ENCODE measurements around the gene SMO. TPM values are rescaled to one million over a fixed set of nuclear protein-coding genes. Genes with fewer than 3 reads are reported as not detected.
A peak's percentile ranks its signal among the peaks of the same experiment; 100 is the strongest.

SMO gene
- total and polyA plus RNA-seq, 9 of the 15 experiments (the other 6 are each of a cell fraction or from before 2014, with no cell fraction given), result 0.05 to 0.13 (median 0.10) TPM; not detected in 5

DNA sequence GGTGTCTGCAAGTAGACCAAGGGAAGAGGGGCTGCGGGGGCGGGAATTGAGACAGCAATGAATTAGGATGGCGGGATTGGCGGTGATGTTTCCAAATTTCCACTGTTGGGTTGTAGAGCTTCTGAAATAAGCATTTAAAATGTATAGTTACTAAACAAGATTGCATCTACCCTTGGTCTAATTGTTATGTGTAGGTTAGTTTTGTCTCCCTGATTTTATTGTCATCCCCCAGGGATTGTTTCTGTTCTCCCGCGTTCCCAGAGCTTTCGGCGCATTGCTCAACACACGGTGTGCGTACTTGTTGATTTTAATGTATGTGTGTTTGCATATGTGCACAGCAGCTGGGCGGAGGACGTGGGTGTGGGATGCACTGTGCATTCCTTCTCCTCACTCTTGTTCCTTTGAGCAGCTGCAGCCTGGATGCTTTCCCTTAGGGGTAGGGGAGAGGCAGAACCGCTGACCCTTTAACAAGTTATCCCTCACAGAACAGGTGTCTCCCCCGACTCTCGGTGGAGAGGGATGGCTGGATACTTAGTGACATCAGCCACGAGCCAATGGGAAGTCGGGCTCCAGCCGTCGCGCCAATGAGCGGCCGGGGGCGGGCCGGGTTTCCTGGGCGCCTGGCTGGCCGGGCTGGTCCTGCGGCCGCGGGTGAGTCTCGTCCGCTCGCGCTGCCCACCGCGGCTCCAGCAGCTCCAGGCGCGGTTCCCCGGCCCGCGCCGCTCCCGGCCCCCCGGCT lies 44.2 kb upstream of the SMO start, which contains the start of gene TSPAN33 (continued):
- TF ChIP-seq, protein P1, sequence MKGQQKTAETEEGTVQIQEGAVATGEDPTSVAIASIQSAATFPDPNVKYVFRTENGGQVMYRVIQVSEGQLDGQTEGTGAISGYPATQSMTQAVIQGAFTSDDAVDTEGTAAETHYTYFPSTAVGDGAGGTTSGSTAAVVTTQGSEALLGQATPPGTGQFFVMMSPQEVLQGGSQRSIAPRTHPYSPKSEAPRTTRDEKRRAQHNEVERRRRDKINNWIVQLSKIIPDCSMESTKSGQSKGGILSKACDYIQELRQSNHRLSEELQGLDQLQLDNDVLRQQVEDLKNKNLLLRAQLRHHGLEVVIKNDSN (CRISPR knock-in tag; IDR thresholded peaks at IDR 0.05), result no peak
- 0 out of 2 replicates have a peak, but pooled peaks have one; percentile 15 for TF ChIP-seq ZNF507 (tag; conservative IDR thresholded peaks at IDR 0.05)
- TF ChIP-seq, protein P2, sequence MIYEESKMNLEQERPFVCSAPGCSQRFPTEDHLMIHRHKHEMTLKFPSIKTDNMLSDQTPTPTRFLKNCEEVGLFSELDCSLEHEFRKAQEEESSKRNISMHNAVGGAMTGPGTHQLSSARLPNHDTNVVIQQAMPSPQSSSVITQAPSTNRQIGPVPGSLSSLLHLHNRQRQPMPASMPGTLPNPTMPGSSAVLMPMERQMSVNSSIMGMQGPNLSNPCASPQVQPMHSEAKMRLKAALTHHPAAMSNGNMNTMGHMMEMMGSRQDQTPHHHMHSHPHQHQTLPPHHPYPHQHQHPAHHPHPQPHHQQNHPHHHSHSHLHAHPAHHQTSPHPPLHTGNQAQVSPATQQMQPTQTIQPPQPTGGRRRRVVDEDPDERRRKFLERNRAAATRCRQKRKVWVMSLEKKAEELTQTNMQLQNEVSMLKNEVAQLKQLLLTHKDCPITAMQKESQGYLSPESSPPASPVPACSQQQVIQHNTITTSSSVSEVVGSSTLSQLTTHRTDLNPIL (CRISPR knock-in tag; IDR thresholded peaks at IDR 0.05), result no peak
- no peak for TF ChIP-seq KDM1A (IDR thresholded peaks at IDR 0.05)
- TF ChIP-seq THRAP3 (IDR thresholded peaks at IDR 0.05; ENCODE audit: borderline replicate concordance), result no peak
- peak; percentile 82 for TF ChIP-seq RBM25 (IDR thresholded peaks at IDR 0.05; ENCODE audit: low read depth, low read length, severe bottlenecking)
- no peak for TF ChIP-seq ZNF263 (CRISPR knock-in tag; IDR thresholded peaks at IDR 0.05; ENCODE audit: borderline replicate concordance)
- TF ChIP-seq, protein P3, sequence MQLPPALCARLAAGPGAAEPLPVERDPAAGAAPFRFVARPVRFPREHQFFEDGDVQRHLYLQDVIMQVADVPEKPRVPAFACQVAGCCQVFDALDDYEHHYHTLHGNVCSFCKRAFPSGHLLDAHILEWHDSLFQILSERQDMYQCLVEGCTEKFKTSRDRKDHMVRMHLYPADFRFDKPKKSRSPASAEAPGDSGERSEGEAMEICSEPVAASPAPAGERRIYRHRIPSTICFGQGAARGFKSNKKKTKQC (CRISPR knock-in tag; IDR thresholded peaks at IDR 0.05), result no peak
- TF ChIP-seq ZNF384 (IDR thresholded peaks at IDR 0.05; ENCODE audit: low read depth, low read length), result no peak
- no peak for TF ChIP-seq PPARD (CRISPR knock-in tag; IDR thresholded peaks at IDR 0.05)
- no peak for TF ChIP-seq ZNF23 (CRISPR knock-in tag; IDR thresholded peaks at IDR 0.05)
- TF ChIP-seq, protein P4, sequence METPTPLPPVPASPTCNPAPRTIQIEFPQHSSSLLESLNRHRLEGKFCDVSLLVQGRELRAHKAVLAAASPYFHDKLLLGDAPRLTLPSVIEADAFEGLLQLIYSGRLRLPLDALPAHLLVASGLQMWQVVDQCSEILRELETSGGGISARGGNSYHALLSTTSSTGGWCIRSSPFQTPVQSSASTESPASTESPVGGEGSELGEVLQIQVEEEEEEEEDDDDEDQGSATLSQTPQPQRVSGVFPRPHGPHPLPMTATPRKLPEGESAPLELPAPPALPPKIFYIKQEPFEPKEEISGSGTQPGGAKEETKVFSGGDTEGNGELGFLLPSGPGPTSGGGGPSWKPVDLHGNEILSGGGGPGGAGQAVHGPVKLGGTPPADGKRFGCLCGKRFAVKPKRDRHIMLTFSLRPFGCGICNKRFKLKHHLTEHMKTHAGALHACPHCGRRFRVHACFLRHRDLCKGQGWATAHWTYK (CRISPR knock-in tag; IDR thresholded peaks at IDR 0.05), result no peak
- TF ChIP-seq SIN3B (IDR thresholded peaks at IDR 0.05; ENCODE audit: low read depth), result no peak
- TF ChIP-seq FOXK2 (conservative IDR thresholded peaks at IDR 0.05 in 1 of 2, IDR thresholded peaks at IDR 0.05 in 1 of 2; ENCODE audit: low read depth in 2 of 2), result no peak
- TF ChIP-seq EGR1 (conservative IDR thresholded peaks at IDR 0.05), result peak; percentile 62
- no peak for TF ChIP-seq MYBL2 (IDR thresholded peaks at IDR 0.05; ENCODE audit: low read depth)
- TF ChIP-seq MYBL2 (CRISPR knock-in tag; IDR thresholded peaks at IDR 0.05; ENCODE audit: borderline replicate concordance), result no peak
- no peak for TF ChIP-seq GABPB2 (CRISPR knock-in tag; conservative IDR thresholded peaks at IDR 0.05)
- no peak for TF ChIP-seq LARP7 (IDR thresholded peaks at IDR 0.05)
- TF ChIP-seq ZNF212 (CRISPR knock-in tag; IDR thresholded peaks at IDR 0.05), result no peak
- no peak for TF ChIP-seq MTA3 (IDR thresholded peaks at IDR 0.05; ENCODE audit: borderline replicate concordance)
- TF ChIP-seq ELF2 (CRISPR knock-in tag; IDR thresholded peaks at IDR 0.05), result no peak
- TF ChIP-seq KDM4B (IDR thresholded peaks at IDR 0.05; ENCODE audit: borderline replicate concordance in 2 of 2, low read depth in 1 of 2), result no peak
- TF ChIP-seq ZNF830 (CRISPR knock-in tag; IDR thresholded peaks at IDR 0.05), result no peak
- TF ChIP-seq CHD2 (IDR thresholded peaks at IDR 0.05; ENCODE audit: low read depth, low read length), result peak; percentile 40; the same call in 1 of the 2 replicates
- TF ChIP-seq, protein P5, sequence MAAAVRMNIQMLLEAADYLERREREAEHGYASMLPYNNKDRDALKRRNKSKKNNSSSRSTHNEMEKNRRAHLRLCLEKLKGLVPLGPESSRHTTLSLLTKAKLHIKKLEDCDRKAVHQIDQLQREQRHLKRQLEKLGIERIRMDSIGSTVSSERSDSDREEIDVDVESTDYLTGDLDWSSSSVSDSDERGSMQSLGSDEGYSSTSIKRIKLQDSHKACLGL (CRISPR knock-in tag; IDR thresholded peaks at IDR 0.05; ENCODE audit: borderline replicate concordance, poor library complexity, severe bottlenecking), result no peak

All from K562 (cell line).